NCI-H1417 treated with DMSO at 0.1 percent for 48 hours (cell line): ENCODE results near the gene KLK8.
"Not testable (repeated sequence)": the region's sequence is repeated elsewhere in the genome, so short reads cannot be mapped to it uniquely, and the experiment has no call there.

ENCODE experiments used
- DNase-seq: peaks from one replicate; lab custom pipeline; 2025; lab: John Stamatoyannopoulos, UW

Gene KLK8

DNA sequence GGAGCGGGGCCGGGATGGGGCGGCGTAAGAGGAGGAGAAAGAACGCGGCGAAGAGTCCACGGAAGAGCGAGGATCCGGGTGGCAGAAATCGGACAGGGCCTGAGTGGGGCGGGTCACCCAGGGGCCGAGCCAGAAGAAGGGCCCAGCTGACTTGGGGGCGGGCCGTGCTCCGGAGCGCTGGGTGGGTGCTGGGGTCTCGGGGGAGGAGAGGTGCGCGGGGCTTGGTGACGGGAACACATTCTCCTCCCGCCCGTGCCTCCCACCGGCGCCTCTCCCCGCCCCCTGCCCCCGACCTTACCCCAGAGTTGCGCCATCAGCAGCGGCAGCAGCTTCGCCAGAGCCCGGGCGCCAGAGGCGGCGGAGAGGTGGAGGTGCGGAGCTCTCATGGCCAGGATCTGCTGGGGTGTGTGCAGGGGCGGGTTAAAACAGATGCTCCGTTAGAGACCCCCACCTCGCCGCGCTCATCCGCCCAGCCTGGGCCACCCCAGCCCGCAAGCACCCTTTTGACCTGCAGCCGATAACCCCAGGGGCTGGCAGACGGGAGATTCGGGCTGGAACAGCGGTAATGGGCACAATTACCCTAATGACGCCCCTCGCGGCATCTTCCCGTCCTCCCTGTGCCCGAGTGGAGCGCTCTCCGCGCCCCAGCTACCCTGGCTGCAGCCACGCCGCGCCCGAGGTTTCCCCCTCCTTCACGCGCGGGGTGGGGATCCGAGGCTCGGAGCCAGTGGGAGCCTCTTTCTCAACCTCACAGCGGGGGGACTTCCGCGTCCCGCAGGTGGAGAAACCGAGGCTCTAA lies 17.5 kb upstream of the KLK8 start:
- no peak for DNase-seq

GRCh38 chr19:51016798-51017683 lies 15.6 kb upstream of the KLK8 start:
- no peak for DNase-seq

DNA sequence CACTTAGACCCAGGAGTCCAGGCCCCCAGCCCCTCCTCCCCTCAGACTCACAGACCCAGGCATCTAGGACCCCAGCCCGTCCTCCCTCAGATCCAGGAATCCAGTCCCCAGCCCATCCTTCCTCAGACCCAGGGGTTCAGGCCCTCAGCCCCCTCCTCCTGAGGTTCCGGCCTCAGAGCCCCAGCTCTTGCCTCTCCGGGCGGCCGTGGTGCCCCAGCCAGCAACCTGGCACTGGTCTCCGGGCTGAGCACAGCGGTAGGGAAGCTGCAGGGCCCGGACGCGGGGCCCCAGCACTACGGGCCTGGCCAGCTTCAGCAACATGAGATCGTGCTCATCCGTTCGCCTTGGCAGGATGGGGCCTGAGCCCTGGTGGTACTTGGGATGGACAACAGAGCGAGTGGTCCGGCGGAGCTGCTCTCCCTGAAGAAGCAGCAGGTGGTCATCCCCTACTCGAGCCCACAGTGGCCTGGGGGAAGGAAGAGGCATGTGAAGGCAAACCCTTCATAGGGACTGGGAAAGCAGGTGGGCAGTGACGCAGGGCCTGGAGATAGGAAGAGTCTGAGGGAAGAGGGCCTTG lies 14.4 kb upstream of the KLK8 start:
- DNase-seq = no peak

GRCh38 chr19:51014242-51014641 lies 12.8 kb upstream of the KLK8 start:
- no peak for DNase-seq

DNA sequence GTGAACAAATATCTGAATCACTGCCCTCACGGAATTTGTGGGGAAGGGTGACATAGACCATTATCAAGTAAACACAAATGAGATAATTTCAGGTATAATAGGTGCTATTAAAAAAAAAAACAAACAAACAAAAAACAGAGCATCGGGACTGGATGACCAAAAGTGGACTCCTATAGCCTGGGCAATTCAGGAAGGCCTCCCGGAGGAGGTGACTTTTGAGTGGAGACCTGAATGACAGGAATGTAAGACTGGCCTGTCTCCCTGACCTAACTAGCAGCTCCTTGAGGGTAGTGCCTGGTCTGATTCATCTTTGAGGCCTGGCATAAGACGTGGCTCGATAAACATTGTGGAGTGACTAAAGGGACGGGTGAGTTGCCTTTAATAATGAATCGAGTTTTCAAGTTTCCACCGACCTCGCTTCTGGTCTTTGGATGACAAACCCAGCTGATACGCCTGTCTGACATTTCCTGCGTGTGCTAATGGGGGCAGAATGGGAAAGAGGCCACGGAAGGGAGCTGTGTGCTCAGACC lies 11.3 kb upstream of the KLK8 start:
- DNase-seq = no peak

- no peak for DNase-seq
Measured at GRCh38 chr19:51010066-51010795, 8.8 kb upstream of the KLK8 start.

DNA sequence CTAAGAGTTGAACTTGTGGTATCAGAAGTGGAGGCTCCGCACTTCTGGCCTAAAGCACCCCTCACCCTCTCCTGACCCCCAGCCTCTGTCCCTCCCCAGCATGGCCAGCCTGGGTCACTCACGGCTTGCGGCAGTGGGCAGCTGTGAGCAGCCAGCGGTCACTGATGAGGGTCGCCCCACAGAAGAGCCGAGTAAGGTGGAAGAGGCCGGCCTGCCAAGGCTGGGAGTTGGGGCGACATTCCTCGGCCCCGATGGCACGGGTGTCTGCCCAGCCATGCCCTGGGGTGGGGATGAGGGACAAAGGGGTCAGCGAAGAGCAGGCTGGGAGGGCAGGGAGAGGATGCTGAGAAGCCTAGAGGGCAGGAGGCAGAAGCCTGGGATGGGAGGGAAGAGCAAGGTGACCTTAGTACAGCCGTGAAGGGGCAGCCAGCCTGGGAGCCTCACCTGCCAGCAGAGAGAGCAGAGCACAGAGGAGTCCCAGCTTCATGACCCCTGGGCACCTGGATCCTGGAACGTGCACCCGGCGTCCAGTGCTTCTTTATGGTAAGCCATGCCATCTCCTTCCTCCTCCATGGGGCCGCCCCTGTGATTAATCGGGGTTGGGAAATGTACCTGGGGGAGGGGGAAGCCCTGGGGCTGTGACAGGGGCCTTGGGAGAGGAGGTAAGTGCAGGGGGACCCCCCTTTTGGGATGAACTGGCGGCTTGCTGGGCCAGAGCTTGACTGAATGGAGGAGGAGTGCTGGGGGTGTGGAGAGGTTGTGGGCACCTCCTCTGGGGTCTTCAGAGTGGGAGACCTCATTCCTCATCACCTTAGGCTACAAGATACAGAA lies 7.9 kb upstream of the KLK8 start:
- DNase-seq = no peak

DNA sequence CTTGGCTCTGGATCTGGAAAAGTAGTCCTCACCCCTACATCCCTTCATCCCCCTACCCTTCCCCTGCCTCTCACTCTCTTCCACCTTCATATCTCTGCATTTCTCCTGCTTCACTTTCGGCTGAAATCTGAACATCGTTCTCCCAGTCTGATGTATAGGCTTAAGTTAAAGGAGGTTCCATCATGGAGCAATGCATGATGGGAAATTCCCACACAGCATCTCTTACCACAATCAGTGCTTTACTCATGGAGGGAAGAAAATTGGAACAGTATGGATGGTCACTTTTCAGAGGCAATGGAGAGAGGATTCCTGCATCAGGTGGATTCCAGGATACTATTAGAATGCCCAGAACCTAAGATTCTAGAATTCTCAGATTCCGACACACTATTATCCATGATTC lies 6.1 kb upstream of the KLK8 start:
- no peak for DNase-seq

DNA sequence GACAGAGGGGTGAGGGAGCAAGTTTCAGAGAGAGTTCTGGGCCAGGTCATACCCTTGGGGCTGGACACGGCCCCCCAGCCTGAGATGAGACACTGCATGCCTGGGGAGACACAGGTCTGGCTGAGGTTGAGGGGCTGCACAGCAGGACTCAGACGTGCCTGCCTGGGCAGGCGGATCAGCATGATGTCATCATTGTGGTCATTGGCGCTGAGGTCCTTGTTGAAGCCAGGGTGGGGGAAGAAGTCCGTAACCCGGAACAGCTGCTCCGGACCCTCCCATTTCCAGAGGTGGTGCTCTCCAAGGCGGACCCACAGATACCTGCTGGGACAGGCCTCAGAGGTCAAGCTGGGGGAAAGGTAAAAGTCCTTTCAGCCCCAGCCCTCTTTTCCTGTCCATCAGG lies 5.0 kb upstream of the KLK8 start:
- no peak for DNase-seq

DNA sequence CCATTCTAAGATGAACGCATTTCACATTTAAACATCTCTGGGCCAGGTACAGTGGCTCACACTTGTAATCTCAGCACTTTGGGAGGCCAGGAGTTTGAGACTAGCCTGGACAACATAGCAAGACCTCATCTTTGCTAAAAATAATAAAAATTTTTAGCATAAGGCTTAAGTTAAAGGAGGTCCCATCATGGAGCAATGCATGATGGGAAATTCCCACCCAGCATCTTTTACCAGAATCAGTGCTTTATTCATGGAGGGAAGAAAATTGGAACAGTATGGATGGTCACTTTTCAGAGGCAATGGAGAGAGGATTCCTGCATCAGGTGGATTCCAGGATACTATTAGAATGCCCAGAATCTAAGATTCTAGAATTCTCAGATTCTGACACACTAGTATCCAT lies 3.8 kb upstream of the KLK8 start:
- no peak for DNase-seq

GRCh38 chr19:51003316-51003715 lies 1.9 kb upstream of the KLK8 start:
- DNase-seq = no peak

GRCh38 chr19:51002542-51003311 lies 1.3 kb upstream of the KLK8 start:
- DNase-seq = no peak

DNA sequence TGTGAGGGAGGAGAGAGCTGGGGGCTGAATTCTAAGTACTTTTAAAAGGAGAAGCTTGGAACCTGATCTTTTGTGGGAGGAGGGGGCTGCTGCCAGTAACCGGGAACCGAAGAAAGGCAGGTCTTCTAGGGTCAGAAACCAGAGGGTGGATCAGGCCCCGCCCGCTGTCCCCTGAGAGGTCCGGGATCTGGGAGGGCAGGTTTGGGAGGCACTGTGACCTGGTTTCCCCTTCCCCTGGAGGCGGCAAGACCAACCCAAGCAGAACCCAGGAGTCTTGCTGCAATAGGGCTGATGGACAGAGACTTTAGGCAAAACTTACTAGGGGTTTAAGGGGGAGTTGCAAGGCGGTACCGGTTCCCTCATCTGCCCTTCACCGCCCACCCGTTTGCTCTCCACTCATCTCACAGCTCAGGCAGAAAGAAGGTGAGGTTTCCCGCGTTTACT lies 707 bp upstream of the KLK8 start:
- no peak for DNase-seq

- DNase-seq = no peak
Measured at GRCh38 chr19:51000981-51001380, 423 bp downstream of the KLK8 start.

GRCh38 chr19:51000426-51000825 lies 978 bp downstream of the KLK8 start:
- DNase-seq = no peak

GRCh38 chr19:50998686-50999085 lies 2.7 kb downstream of the KLK8 start:
- no peak for DNase-seq

DNA sequence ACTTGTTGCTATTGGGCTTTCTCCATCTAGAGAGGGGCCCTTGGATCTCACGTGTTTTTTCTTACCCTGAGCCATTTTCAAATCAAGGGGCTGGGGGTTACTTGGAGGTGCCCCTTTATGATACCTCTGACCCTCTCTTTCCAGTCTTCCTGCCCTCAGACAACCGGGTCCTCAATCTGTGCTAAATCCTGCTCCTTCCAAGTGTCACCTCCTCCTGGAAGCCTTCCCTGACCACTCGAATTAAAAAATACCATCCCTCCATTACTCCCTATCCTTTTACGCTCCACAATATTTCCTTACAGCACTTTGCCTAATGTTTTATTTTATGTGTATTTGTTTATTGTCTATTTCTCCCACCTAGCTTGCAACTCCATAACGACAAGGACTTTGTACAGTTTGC lies 3.3 kb downstream of the KLK8 start:
- no peak for DNase-seq

GRCh38 chr19:50994129-50994528 lies 7.3 kb downstream of the KLK8 start:
- no peak for DNase-seq

- DNase-seq = no peak
Measured at GRCh38 chr19:50992666-50993035, 8.8 kb downstream of the KLK8 start.

- not testable (repeated sequence) for DNase-seq
Measured at GRCh38 chr19:50984416-50984815, 17.0 kb downstream of the KLK8 start.
